Measurements from ENCODE around the gene GALR1.

GRCh38 chr18:77267969-77268368 is 18.3 kb downstream of the GALR1 start:
- TF ChIP-seq CTCF (conservative IDR thresholded peaks at IDR 0.05) (no peak), ZFX (IDR thresholded peaks at IDR 0.05) (no peak)

All from C4-2B (cell line).